Measurements from ENCODE around the gene ZFP64.

DNA sequence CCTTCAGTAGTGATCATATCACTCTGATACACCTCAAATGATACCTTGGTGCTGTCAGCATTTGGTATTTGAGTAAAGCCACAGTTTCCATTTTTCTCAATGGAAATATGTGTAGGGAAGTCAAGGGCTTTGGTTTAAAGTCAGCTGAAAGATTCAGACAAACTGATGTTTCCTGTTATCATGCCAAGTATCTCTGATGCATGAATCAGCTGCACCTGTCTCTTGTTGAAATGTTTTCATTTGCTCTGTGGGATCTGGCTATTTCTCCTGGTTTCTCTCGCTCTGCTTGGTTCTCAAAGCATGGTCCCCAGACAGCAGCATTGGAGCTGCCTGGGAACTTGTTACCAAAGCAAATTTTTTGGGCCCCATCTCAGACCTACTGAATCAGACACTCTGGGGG, 23.5 kb downstream of the ZFP64 start:
- TF ChIP-seq, protein P1, sequence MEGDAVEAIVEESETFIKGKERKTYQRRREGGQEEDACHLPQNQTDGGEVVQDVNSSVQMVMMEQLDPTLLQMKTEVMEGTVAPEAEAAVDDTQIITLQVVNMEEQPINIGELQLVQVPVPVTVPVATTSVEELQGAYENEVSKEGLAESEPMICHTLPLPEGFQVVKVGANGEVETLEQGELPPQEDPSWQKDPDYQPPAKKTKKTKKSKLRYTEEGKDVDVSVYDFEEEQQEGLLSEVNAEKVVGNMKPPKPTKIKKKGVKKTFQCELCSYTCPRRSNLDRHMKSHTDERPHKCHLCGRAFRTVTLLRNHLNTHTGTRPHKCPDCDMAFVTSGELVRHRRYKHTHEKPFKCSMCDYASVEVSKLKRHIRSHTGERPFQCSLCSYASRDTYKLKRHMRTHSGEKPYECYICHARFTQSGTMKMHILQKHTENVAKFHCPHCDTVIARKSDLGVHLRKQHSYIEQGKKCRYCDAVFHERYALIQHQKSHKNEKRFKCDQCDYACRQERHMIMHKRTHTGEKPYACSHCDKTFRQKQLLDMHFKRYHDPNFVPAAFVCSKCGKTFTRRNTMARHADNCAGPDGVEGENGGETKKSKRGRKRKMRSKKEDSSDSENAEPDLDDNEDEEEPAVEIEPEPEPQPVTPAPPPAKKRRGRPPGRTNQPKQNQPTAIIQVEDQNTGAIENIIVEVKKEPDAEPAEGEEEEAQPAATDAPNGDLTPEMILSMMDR (IDR thresholded peaks at IDR 0.05), result no peak
- TF ChIP-seq POLR2AphosphoS5 (IDR thresholded peaks at IDR 0.05) (no peak), POLR2A (IDR thresholded peaks at IDR 0.05) (no peak)
